GM12878 (cell line): Measurements from ENCODE around the gene PYGM. TPM values are rescaled to one million over a fixed set of nuclear protein-coding genes. Genes with fewer than 3 reads are reported as not detected.

ENCODE experiments used
- ATAC-seq: fragments of 200-7000 bp; cut with Tn5 transposase; 3 replicates; pipeline ENCODE4 v1.9.1; 2020; ENCODE audit warnings: mild to moderate bottlenecking, moderate library complexity
- BruUV-seq: library from RNA; stranded (reverse); fragments of 400-500 nt; replicated peaks from 2 replicates; lab custom pipeline; 2021; lab: Mats Ljungman, UMichigan
- CTCF ChIA-PET: fragments of 300-600 bp; sonication (Branson Sonifier 250); formaldehyde crosslinking; extraction: SDS; loops from one replicate; lab custom pipeline; 2021; ENCODE audit warnings: inconsistent platforms; lab: Yijun Ruan, JAX
- POLR2A ChIA-PET: fragments of 350-600 bp; formaldehyde crosslinking; extraction: SDS; loops from one replicate; lab custom pipeline; 2021; ENCODE audit warnings: inconsistent platforms; lab: Charles Lee
- RAD21 ChIA-PET: fragments of 300-600 bp; sonication (Branson Sonifier 250); formaldehyde crosslinking; loops from one replicate; lab custom pipeline; 2023; ENCODE audit warnings: antibody characterized with exemption; ENCODE audit not compliant: unreplicated experiment; lab: Charles Lee
- SMC1A ChIA-PET: fragments of 300-600 bp; sonication (Branson Sonifier 250); formaldehyde crosslinking; loops from one replicate; lab custom pipeline; 2023; ENCODE audit not compliant: unreplicated experiment, uncharacterized antibody; lab: Charles Lee
- DNase-seq: peaks from one replicate; pipeline ENCODE4 v3.0.0-alpha.2; 2011; ENCODE audit warnings: low read depth, low spot score
- FAIRE-seq: peaks from 3 replicates; lab custom pipeline; 2011; peaks lifted over from hg19 to GRCh38; lab: Jason Lieb, UNC
- H2AFZ ChIP-seq: 2 replicates; pipeline ENCODE4 v1.6.0; 2011; ENCODE audit warnings: low read depth, low read length, control low read depth; ENCODE audit not compliant: control insufficient read depth
- H3K27ac ChIP-seq: 2 replicates; pipeline ENCODE4 v1.5.1; 2011; ENCODE audit warnings: control low read depth; ENCODE audit not compliant: control insufficient read depth, insufficient read depth
- H3K27me3 ChIP-seq, 2 experiments: replicated peaks in 1 of 2; 2 replicates each; pipeline versions ENCODE4 v1.6.0 to v1.6.1; 2011; ENCODE audit warnings: low read length in 1 of 2; ENCODE audit not compliant: control insufficient read depth in 2 of 2, insufficient read depth in 2 of 2
- H3K36me3 ChIP-seq, 2 experiments: 2 replicates each; pipeline ENCODE4 v1.5.1; 2011; ENCODE audit warnings: low read length in 1 of 2; ENCODE audit not compliant: control insufficient read depth in 2 of 2, insufficient read depth in 2 of 2
- H3K4me1 ChIP-seq: 2 replicates; pipeline ENCODE4 v1.6.1; 2011; ENCODE audit warnings: mild to moderate bottlenecking, low read length, moderate library complexity, mixed read lengths; ENCODE audit not compliant: control insufficient read depth, insufficient read depth
- H3K4me2 ChIP-seq: 2 replicates; pipeline ENCODE4 v1.6.0; 2011; ENCODE audit warnings: control low read depth; ENCODE audit not compliant: control insufficient read depth, insufficient read depth
- H3K4me3 ChIP-seq: fragments of 200-600 bp; sonication (generic); 2 replicates; pipeline ENCODE4 v1.5.1; 2016
- H3K79me2 ChIP-seq: 2 replicates; pipeline ENCODE4 v1.6.0; 2011; ENCODE audit warnings: low read length; ENCODE audit not compliant: control insufficient read depth, insufficient read depth
- H3K9ac ChIP-seq: 2 replicates; pipeline ENCODE4 v1.8.0; 2011; ENCODE audit warnings: low read length, control low read depth, mixed read lengths; ENCODE audit not compliant: control insufficient read depth, insufficient read depth
- H3K9me3 ChIP-seq: replicated peaks from 3 replicates; pipeline ENCODE4 v1.5.1; 2011; ENCODE audit warnings: mild to moderate bottlenecking, low read length; ENCODE audit not compliant: control insufficient read depth, insufficient read depth
- H4K20me1 ChIP-seq: 2 replicates; pipeline ENCODE4 v1.6.0; 2011; ENCODE audit not compliant: control insufficient read depth, insufficient read depth
- BACH1 ChIP-seq: fragments of 450-650 bp; IDR thresholded peaks from 2 replicates; pipeline ENCODE4 v1.6.1; 2017; ENCODE audit warnings: mild to moderate bottlenecking, borderline replicate concordance
- CHD1 ChIP-seq: IDR thresholded peaks from 2 replicates; pipeline ENCODE4 v1.6.1; 2012; ENCODE audit warnings: low read depth, low read length, improper control_type of control experiment
- E4F1 ChIP-seq: fragments of 450-650 bp; IDR thresholded peaks from 2 replicates; pipeline ENCODE4 v1.6.1; 2018; ENCODE audit warnings: borderline replicate concordance, mild to moderate bottlenecking; ENCODE audit not compliant: partially characterized antibody
- HSF1 ChIP-seq: fragments of 150-350 bp; IDR thresholded peaks from 2 replicates; pipeline ENCODE4 v1.6.1; 2014; ENCODE audit warnings: mild to moderate bottlenecking, low read depth, low read length
- LARP7 ChIP-seq: fragments of 450-650 bp; IDR thresholded peaks from 2 replicates; pipeline ENCODE4 v1.6.1; 2017; ENCODE audit warnings: mild to moderate bottlenecking
- POLR2A ChIP-seq: IDR thresholded peaks from 2 replicates; pipeline ENCODE4 v1.6.1; 2011; ENCODE audit warnings: low read depth, mild to moderate bottlenecking, low read length
- RAD21 ChIP-seq: IDR thresholded peaks from 2 replicates; pipeline ENCODE4 v1.6.1; 2011; ENCODE audit warnings: mild to moderate bottlenecking, low read depth, low read length, moderate library complexity; ENCODE audit not compliant: insufficient read depth
- RFX5 ChIP-seq: IDR thresholded peaks from 2 replicates; pipeline ENCODE4 v1.6.1; 2011; ENCODE audit warnings: low read depth, low read length, improper control_type of control experiment
- RUNX3 ChIP-seq: IDR thresholded peaks from 2 replicates; pipeline ENCODE4 v1.6.1; 2012; ENCODE audit warnings: low read length, inconsistent platforms
- SMAD5 ChIP-seq: IDR thresholded peaks from 2 replicates; pipeline ENCODE4 v1.6.1; 2016; ENCODE audit warnings: antibody characterized with exemption, low read depth
- SMC3 ChIP-seq: IDR thresholded peaks from 2 replicates; pipeline ENCODE4 v1.6.1; 2011; ENCODE audit warnings: low read length, improper control_type of control experiment, borderline replicate concordance
- SREBF2 ChIP-seq: IDR thresholded peaks from 2 replicates; pipeline ENCODE4 v1.6.1; 2012; ENCODE audit warnings: mild to moderate bottlenecking, low read length
- SRF ChIP-seq, 2 experiments: IDR thresholded peaks; 2 replicates each; pipeline ENCODE4 v1.6.1; 2011; ENCODE audit warnings: low read depth in 2 of 2, low read length in 2 of 2, mild to moderate bottlenecking in 1 of 2, moderate library complexity in 1 of 2
- ZNF384 ChIP-seq: IDR thresholded peaks from 2 replicates; pipeline ENCODE4 v1.6.1; 2012; ENCODE audit warnings: low read depth, mild to moderate bottlenecking, low read length, improper control_type of control experiment, borderline replicate concordance
- WGBS: methylation state at CpG from one replicate; pipeline ENCODE4 v1.1.6; 2016; ENCODE audit warnings: low lambda C conversion rate; ENCODE audit not compliant: insufficient replicate concordance, insufficient coverage; ENCODE audit errors: missing lambda C conversion rate; 5-methylcytosine and 5-hydroxymethylcytosine counted together
- in situ Hi-C: fragments of 300-500 bp; cut with MboI; formaldehyde crosslinking; loops from 9 replicates; pipeline ENCODE4 v1.14.3; 2018; ENCODE audit warnings: mixed read lengths
- intact Hi-C: fragments of 100-400 bp; cut with micrococcal nuclease; formaldehyde crosslinking; loops from one replicate; pipeline ENCODE4 v1.14.2; 2022; ENCODE audit not compliant: unreplicated experiment
- polyA plus RNA-seq, 11 experiments: library from polyadenylated mRNA; depleted of rRNA in 4 of 11; unstranded in 6 of 11; stranded (reverse) in 5 of 11; fragments of >200 nt; fragmentation: Nextera tagmentation in 4 of 11; fragmentation: Illumina TruSeq in 1 of 11; extraction: Ambion mirVana in 4 of 11; extraction: Trizol in 1 of 11; gene quantifications; 1 replicate in 1 of 11; 2 replicates in 10 of 11; pipeline versions ENCODE4 v1.2.1 to v1.2.3, GENCODE V29; 2011 to 2016; ENCODE audit warnings: inconsistent platforms in 2 of 11, missing spikeins in 2 of 11, low read depth in 1 of 11
- total RNA-seq, 4 experiments: library from RNA; depleted of rRNA in 3 of 4; stranded (reverse); fragments of >200 nt in 3 of 4; fragmentation: Illumina TruSeq in 1 of 4; extraction: Trizol in 1 of 4; gene quantifications; 2 replicates each; pipeline versions ENCODE4 v1.2.1 to v1.2.3, GENCODE V29; 2013 to 2021
- TF ChIP-seq, protein P1 (sequence below): fragments of 450-650 bp; IDR thresholded peaks from 2 replicates; pipeline ENCODE4 v1.6.1; 2016; ENCODE audit warnings: mild to moderate bottlenecking
- TF ChIP-seq, protein P2 (sequence below): fragments of 150-350 bp; IDR thresholded peaks from 2 replicates; pipeline ENCODE4 v1.6.1; 2016; ENCODE audit warnings: low read depth, low read length

The PYGM gene
- total and polyA plus RNA-seq, 10 of the 15 experiments (the other 5 are each of a cell fraction or from before 2014, with no cell fraction given): 0.04 to 3.7 (median 0.27) TPM; not detected in 1

GRCh38 chr11:64789331-64790204 lies 29.8 kb upstream of the PYGM start:
- Histone ChIP-seq H3K36me3 (peaks cover 5 to 11% of the 10 kb centered on the region in 2 experiments; a peak in 3 of 4 replicates), H2AFZ (no peak overlapping the region), H3K27ac (no peak overlapping the region), H3K27me3 (no peaks in the 10 kb centered on the region), H4K20me1 (no peaks in the 10 kb centered on the region), H3K4me1 (no peaks in the 10 kb centered on the region), H3K79me2 (no peaks in the 10 kb centered on the region), H3K9me3 (no peaks in the 10 kb centered on the region), H3K4me2 (no peak overlapping the region), H3K9ac (no peak overlapping the region), H3K4me3 (no peak overlapping the region)
- BruUV-seq: no TSS peak
- SMC1A ChIA-PET: no interaction called here
- in situ Hi-C loops: no loop called here
- ATAC-seq: no peak
- no peak for FAIRE-seq
- 97% methylated on average over 15 of the region's 15 CpGs for WGBS
- RAD21 ChIA-PET: no interaction called here
- intact Hi-C loops: no loop called here
- no peak for DNase-seq
- CTCF ChIA-PET: interaction anchor here (5.2 kb wide), 1 partner anchor 12 kb away, joined by 41 read pairs; the partner anchor contains the start of gene MAP4K2
- POLR2A ChIA-PET: no interaction called here
- TF ChIP-seq RAD21 (no peak), POLR2A (no peak), E4F1 (no peak), BACH1 (no peak), RFX5 (no peak), CHD1 (no peak), SMC3 (no peak), HSF1 (no peak), ZNF384 (no peak), SMAD5 (no peak), RUNX3 (no peak), SREBF2 (no peak), SRF (IDR thresholded peaks at IDR 0.05; ENCODE audit: low read depth in 2 of 2, low read length in 2 of 2) (no peak), LARP7 (no peak)
- TF ChIP-seq, protein P1, sequence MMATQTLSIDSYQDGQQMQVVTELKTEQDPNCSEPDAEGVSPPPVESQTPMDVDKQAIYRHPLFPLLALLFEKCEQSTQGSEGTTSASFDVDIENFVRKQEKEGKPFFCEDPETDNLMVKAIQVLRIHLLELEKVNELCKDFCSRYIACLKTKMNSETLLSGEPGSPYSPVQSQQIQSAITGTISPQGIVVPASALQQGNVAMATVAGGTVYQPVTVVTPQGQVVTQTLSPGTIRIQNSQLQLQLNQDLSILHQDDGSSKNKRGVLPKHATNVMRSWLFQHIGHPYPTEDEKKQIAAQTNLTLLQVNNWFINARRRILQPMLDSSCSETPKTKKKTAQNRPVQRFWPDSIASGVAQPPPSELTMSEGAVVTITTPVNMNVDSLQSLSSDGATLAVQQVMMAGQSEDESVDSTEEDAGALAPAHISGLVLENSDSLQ: no peak
- TF ChIP-seq, protein P2, sequence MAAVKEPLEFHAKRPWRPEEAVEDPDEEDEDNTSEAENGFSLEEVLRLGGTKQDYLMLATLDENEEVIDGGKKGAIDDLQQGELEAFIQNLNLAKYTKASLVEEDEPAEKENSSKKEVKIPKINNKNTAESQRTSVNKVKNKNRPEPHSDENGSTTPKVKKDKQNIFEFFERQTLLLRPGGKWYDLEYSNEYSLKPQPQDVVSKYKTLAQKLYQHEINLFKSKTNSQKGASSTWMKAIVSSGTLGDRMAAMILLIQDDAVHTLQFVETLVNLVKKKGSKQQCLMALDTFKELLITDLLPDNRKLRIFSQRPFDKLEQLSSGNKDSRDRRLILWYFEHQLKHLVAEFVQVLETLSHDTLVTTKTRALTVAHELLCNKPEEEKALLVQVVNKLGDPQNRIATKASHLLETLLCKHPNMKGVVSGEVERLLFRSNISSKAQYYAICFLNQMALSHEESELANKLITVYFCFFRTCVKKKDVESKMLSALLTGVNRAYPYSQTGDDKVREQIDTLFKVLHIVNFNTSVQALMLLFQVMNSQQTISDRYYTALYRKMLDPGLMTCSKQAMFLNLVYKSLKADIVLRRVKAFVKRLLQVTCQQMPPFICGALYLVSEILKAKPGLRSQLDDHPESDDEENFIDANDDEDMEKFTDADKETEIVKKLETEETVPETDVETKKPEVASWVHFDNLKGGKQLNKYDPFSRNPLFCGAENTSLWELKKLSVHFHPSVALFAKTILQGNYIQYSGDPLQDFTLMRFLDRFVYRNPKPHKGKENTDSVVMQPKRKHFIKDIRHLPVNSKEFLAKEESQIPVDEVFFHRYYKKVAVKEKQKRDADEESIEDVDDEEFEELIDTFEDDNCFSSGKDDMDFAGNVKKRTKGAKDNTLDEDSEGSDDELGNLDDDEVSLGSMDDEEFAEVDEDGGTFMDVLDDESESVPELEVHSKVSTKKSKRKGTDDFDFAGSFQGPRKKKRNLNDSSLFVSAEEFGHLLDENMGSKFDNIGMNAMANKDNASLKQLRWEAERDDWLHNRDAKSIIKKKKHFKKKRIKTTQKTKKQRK: no peak
